Fibroblast of skin of left quadriceps (primary cell): ENCODE measurements around the gene MMD2.

Source experiments
- DNase-seq, 2 experiments: peaks; one replicate each; pipeline ENCODE4 v3.0.0-alpha.2; 2013; ENCODE audit warnings: low read depth in 2 of 2

MMD2 gene

GRCh38 chr7:4957847-4958476 lies 1.0 kb downstream of the MMD2 start:
- no peak for DNase-seq

DNA sequence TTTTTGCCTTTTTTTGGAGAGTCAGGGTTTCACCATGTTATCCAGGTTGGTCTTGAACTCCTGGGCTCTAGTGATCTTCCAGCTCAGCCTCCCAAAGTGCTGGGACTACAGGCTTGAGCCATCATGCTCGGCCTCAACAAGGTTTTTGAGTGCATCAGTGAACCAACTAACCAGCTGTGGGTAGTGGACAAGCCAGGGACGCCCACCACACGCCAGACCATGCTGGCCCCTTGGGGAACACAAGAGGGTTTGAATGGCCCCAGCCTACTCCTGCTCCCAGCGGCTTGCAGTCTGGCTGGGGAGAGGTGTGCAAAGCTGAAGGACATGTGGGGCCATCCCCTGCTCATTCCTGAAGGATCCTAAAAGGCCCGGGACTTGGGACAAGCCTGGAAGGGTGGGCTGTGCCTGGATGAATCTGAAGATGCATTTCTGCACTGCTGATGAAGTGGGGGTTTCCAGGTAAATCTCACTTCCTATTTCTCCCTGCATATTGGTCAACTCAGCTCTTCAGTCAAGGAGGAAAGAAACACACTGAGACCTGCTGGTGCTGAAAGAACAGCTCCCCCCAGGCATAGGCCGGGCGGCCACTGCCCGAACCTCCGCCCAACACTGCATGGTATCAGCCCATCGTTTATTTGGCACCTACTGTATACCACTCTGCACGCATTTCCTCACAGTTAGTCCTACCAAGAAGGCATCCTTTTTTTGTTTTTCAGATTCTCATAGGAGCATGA lies 6.9 kb downstream of the MMD2 start:
- DNase-seq, result no peak

- no peak for DNase-seq
Measured at GRCh38 chr7:4951304-4951703, 7.7 kb downstream of the MMD2 start.

- no peak for DNase-seq
Measured at GRCh38 chr7:4948402-4948801, 10.6 kb downstream of the MMD2 start.

GRCh38 chr7:4945949-4946348 lies 13.0 kb downstream of the MMD2 start:
- DNase-seq, result no peak

DNA sequence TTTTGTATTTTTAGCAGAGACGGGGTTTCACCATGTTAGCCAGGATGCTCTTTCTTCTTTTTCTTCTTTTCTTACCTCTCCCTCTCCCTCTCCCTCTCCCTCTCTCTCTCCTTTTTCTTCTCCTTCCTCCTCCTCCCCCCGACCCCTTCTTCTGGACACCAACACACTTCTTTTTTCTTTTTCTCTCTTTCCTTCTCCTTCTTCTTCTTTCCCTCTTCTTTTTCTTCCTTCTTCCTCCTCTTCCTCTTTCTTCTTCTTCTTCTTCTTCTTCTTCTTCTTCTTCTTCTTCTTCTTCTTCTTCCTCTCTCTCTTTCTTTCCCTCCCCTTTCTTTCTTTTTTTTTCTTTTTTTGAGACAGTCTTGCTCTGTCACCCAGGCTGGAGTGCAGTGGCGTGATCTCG lies 14.0 kb downstream of the MMD2 start:
- no peak for DNase-seq

GRCh38 chr7:4943297-4943696 lies 15.7 kb downstream of the MMD2 start:
- no peak for DNase-seq

- DNase-seq, result no peak
Measured at GRCh38 chr7:4939971-4940728, 18.8 kb downstream of the MMD2 start.

DNA sequence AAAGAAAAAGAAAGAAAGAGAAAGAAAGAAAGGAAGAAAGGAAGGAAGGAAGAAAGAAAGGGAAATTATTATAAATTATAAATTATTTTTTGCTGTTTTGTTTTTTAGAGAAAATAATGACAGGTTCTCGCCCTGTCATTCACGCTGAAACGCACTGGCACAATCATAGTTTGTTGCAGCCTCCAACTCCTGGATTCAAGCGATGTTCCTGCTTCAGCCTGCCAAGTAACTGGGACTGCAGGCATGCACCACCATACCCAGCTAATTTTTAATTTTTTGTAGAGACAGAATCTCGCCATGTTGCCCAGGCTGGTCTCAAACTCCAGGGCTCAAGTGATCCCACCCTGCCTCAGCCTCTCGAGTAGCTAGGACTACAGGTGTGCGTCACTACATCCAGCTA lies 21.6 kb downstream of the MMD2 start:
- no peak for DNase-seq

GRCh38 chr7:4934419-4935025 lies 24.5 kb downstream of the MMD2 start:
- DNase-seq, result no peak

- no peak for DNase-seq
Measured at GRCh38 chr7:4931943-4932342, 27.0 kb downstream of the MMD2 start.

DNA sequence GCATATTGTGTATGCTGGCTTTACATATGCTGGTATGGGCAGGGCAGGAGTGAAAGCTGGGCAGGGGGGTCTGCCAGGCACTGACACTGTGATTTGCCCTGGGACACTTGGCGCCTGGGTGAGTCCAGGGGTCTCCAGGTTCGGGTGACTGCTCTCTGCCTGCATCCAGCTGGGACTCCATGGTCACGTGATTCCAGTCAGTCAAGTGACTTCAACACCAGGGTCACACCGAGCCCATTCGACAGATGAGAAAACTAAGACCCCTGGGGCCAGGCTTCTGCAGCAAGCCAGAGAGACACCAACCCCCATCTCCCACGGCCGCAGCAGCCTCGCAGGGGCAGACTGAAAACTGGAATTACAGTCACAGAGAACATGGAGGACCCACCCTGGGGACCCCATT lies 30.0 kb downstream of the MMD2 start:
- DNase-seq, result no peak

DNA sequence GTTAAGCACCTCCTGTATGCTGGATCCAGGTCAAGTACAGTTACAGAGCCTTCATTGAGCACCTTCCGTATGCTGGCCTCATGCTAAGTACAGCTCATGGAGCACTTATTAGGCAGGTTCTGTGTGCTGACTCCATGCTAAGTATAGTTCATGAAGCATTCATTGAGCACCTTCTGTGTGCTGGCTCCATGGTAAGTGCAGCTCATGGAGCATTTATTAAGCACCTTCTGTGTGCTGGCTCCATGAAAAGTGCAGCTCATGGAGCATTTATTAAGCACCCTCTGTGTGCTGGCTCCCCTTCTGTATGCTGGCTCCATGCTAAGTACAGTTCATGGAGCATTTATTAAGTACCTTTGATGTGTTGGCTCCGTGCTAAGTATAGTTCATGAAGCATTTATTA lies 30.5 kb downstream of the MMD2 start:
- no peak for DNase-seq

GRCh38 chr7:4919969-4920766 lies 38.8 kb downstream of the MMD2 start:
- no peak for DNase-seq

- no peak for DNase-seq
Measured at GRCh38 chr7:4916113-4916512, 42.9 kb downstream of the MMD2 start.

DNA sequence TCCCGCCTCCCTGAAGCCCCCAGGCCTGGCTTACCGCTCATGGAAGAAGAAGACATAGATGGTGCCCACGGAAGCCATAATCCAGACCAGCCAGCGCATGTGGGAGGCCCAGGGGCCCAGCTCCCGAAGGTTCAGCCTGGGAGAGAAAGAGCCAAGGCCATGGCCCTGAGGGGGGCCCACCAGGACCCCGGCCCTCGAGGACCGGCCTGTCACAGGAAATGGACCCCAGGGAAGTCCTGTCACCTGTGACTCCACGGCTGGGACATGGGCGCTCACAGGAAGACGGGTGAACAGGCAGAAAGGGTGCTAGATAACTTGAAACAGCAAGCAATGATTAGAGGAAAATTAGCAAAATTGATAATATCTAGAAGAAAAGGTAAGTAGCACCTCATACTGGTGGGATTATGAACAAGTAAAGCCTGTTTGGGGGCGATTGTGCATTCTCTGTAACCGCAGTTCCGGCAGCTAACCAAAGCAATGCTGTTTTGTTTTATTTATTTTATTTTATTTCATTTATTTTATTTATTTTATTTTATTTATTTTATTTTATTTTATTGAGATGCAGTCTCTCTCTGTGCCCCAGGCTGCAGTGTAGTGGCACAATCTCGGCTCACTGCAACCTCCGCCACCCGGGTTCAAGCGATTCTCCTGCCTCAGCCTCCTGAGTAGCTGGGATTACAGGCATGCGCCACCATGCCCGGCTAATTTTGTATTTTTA lies 47.7 kb downstream of the MMD2 start:
- no peak for DNase-seq

- DNase-seq, result no peak
Measured at GRCh38 chr7:4906682-4907081, 52.3 kb downstream of the MMD2 start.

- no peak for DNase-seq
Measured at GRCh38 chr7:4905171-4905570, 53.8 kb downstream of the MMD2 start.

DNA sequence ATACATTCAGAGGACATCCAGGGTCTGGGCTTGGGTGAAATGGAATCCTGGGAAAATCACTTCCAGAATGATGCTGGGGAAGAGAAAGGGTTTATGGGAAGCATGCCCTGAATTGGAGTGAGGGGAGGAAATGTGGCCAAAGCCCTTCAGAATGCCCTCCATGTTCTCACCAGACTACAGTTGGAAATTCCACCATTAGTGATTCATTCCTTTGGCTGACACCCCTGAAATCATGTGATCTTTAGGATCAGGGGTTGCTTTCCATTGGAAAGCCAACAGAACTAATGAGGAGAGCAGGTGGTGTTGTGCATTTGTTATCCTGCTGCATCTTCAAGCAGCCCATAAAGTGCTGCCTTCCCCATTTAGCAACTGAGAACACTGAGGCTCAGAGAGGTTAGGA lies 54.6 kb downstream of the MMD2 start:
- DNase-seq, result no peak

DNA sequence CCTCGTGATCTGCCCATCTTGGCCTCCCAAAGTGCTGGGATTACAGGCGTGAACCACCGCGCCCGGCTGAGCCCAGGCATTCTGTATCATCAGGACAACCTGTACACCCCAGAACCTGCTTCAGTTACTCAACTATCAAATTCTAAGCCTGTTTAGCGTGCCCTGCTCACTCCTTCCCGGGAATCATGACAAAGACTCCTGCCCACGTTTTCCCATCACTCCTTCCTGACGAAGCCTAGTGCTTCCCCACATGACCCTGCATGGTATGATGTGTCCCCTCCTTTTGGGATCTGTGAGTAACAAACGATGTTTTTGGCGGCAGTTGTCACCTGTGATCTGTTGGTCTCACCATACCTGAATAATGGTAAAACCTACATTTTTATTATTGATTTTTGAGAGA lies 63.2 kb downstream of the MMD2 start:
- DNase-seq, result no peak

DNA sequence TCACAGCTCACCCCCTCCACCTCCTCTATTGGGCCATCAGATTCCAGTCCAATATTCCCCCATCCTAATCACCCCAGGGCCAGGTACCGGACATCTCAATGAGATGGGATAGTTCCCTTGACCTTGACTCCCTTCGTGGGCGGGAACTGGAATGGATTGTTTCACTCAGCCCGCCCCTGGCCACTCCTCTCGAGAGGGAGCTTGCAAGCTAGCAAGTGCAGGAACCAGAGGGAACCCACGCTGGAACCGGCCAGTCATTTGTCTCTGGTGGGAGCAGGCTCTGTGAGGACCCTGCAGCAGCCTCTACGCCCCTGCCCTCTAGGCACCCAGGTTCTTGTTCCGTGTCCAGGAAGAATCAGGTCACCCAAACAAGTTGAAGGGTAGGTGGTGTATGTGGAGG lies 64.5 kb downstream of the MMD2 start:
- DNase-seq, result no peak
